GM21529 (cell line): ENCODE data around the gene NUP42.
A peak's percentile ranks its signal among the peaks of the same experiment; 100 is the strongest.
"Not testable (repeated sequence)": the region's sequence is repeated elsewhere in the genome, so short reads cannot be mapped to it uniquely, and the experiment has no call there.

Experiments used
- ATAC-seq: cut with Tn5 transposase; IDR thresholded peaks from one replicate; pipeline ENCODE4 v1.9.1; 2021; ENCODE audit not compliant: unreplicated experiment

The NUP42 gene

DNA sequence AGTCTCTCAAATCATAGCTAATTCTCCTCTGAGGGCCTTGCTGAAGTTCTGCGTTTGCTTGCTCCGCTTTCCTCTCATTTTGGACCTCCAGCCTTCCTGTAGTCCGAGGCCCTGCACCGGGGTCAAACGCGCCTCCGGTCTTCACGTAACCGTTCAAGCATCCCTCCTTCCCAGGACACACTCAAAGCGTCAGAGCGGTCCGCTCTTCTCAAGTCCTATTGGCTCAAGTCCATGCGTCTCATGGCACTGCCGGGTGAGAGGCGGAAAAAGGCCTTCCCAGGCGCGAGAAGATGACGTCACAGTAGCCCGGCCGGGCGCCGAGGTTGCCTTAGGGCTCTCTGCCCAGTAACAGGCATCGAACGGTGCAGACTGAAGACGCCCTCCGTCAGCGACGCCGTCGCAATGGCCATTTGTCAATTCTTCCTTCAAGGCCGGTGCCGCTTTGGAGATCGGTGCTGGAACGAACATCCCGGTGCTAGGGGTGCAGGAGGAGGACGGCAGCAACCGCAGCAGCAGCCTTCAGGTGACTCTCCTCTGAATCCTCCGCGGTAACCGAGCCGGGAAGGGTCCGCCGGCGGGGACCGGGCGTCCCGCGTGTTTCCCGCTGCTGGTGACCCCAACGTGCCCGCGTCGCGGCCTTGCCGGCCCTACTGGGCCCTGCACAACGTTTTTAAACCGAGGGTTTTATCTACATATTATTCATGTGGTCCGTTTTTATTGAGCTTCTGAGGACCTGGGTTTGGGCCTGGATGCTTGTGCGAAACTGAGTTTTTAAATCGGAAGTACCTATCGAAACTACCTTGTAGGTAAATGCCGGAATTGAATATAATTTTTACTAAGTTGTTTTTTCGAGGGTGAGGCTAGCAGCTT is at the start of gene NUP42:
Gene NUP42, plus strand, starts transcription at position 365 of the 870 bp plus-strand sequence. Its CDS starts 38 bp downstream, at position 403.
- ATAC-seq: peak; percentile 97

GRCh38 chr7:23133797-23134196 is 48.1 kb upstream of the NUP42 start:
- no peak for ATAC-seq

DNA sequence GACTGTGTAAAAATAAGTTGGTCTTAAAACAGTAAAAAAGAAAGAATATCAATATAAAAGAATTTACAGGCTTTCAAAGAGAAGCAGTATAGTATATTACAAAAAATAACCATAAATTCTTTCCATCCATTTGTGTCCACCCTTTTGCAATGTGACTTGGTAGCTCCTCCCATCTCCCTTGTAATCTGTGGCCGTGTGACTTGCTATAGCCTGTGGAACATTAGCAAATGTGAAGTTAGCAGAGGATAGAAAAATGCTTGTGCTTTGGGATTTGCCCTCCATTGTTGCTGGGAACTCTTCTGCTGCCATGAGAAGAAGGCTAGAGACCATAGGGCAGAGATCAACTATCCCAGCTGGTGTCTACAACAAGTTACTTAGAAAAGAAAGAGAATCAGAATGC is 46.1 kb upstream of the NUP42 start:
- ATAC-seq: no peak

DNA sequence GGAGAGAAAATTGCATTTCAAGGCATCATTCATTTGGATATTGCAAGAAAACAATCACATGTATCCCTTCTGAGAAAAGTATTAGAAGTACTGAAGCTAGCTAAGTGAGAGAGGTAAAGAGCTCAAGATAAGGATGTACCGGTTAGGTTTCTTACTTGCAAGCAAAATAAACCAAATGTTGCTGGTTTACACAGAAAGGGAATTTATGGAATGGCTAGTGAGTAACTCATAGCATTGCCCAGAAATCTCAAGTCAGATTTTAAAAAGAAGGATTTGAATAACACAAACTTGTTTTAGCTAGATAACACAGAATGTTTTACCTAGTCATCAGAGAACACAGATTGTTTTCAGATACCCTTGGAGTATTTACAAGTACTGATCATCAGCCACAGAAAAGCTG is 45.6 kb upstream of the NUP42 start:
- ATAC-seq: no peak

GRCh38 chr7:23157679-23158078 is 24.2 kb upstream of the NUP42 start:
- ATAC-seq: no peak

DNA sequence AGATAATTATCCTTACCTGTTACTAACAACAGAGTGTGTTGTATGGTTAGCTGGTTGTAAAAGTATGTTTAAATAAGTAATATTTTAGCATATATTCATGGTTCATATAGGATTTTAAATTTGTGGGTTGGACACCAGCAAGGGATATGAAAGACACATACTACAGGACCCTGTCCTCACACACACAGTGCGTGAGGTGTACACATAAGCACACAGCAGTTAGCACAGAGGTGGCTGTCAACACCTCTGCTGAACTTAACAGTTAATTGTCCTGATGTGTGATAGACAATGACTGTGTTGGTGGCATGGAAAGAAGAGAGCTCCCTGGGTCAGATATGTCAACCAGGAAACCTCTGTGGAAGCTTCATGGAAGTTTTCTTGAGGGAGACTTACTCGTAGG is 23.3 kb upstream of the NUP42 start:
- no peak for ATAC-seq

DNA sequence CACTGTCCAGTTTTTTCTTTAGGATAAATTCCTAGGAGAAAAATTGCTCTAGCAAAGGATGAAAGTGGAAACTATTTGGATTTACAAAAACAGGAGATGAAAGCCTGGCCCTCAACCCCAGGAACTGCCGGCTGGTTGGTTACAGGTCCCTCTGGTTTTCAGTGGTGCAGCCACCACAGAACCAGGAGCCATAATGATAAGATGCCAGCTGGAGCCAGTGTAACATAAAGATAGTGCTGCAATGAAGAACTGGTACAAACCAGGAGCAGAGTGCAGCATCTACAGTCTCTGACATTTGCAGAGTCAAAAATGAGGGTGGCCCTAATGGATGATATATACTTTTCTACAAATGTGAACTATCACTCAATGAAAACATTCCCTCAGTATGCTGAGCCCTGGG is 20.4 kb upstream of the NUP42 start:
- ATAC-seq: no peak

- ATAC-seq: no peak
Measured at GRCh38 chr7:23164846-23165245, 17.0 kb upstream of the NUP42 start.

DNA sequence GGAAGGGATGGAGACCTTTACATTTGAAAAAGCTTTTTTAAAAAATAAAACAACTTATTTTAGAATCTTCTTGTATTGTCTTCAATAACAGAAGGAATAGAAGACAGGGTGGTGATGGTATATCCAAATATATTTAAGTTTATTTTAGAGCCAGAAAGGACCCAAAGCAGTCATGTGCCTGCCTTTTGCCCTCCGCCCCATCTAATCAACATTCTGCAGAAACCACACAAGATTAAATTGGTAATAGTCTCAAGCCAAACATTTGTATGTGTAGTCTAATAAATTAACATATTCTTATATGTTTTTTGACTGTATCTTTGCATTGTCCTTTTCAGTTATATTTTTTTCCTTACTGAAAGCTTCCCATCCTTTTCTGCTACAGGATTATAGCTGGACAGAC is 16.5 kb upstream of the NUP42 start:
- no peak for ATAC-seq

DNA sequence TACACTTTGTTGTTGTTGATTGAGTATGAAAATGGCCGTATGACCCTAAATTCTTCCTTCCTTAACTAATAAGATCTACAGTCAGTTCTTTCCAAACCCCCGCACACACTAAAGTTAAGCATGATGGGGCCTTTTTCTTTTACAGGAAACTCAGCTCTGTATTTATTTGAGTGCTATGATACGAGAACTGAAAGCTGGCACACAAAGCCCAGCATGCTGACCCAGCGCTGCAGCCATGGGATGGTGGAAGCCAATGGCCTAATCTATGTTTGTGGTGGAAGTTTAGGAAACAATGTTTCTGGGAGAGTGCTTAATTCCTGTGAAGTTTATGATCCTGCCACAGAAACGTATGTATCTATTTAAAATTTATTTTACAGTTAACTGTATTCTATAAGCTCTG is 14.2 kb upstream of the NUP42 start:
- ATAC-seq: no peak

DNA sequence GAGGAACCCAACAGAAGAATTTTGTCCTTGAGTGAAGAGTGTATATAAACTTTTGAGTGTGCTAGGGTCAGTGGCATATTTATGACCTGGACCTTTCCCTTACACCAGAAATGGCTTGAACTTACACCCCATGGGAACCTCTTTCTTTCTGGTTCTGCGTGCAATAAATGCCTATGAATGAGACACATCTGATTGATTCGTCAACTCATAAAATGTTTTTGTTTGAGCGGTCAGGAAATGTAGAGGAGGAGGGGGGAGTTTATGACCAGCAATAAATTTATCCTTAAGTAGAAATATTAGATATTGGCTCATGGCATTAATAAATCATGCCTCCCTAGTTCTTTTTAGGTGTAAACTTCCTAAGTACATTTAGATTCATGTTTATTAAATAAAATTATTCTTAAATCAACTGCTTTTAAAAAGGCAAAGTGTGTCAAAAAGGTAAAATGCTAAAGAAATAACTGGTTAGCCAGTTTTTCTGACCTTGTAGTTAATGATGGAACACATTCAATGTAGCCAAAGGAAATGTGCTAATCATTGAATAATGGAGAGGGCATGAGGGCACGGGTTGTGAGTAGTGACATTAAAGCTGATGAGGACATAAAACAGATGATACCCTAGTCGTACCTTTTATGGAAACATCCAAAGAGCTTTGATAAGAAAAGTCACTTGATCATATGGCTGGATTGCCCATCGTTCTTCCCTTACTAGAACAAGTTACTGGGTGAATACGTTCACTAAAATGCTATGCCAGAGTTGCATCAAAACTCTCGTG is 13.6 kb upstream of the NUP42 start:
- ATAC-seq: no peak

DNA sequence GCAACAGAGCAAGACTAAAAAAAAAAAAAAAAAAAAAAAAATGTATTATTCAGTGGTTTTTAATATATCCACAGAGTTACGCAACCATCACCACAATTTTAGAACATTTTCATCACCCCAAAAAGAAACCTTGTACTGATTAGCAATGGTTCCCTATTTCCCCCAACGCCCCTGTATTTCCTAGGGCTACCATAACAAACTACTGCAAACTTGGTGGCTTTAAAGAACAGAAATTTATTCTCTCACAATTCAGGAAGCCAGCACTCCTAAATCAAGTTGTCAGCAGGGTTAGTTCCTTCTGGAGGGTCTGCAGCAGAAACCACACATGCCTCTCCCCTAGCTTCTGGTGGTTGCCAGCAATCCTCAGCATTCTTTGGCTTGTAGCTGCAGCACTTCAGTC is 5.9 kb upstream of the NUP42 start:
- no peak for ATAC-seq

DNA sequence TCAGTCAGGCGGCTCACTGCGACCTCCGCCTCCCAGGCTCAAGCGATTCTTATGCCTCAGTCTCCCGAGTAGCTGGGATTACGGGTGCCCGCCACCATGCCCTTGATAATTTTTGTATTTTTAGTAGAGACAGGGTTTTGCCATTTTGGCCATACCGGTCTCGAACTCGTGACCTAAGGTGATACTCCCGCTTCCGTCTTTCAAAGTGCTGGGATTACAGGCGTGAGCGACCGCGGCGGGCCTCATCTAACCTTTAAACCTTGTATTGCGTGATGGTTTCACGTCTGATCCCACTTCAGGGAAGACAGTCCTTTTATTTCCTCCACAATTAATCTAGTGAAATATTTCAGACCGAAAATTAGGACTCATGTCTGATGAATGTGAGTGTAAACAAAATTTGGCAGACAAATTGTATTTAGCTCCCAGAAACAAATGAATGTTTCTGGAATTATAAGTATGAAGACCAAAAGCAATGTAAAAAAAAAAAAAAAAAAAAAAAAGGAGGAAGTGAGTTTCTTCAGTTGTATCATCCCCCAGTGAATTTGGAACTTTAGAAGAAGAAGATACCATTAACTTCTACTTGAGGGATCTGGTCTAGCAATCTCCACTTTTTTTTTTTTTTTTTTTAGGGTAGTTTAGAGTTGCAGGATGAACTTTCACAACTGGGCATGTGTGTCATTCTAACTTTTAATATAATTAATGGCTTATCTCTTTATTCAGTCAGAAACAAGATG is 1.6 kb downstream of the NUP42 start:
- no peak for ATAC-seq

DNA sequence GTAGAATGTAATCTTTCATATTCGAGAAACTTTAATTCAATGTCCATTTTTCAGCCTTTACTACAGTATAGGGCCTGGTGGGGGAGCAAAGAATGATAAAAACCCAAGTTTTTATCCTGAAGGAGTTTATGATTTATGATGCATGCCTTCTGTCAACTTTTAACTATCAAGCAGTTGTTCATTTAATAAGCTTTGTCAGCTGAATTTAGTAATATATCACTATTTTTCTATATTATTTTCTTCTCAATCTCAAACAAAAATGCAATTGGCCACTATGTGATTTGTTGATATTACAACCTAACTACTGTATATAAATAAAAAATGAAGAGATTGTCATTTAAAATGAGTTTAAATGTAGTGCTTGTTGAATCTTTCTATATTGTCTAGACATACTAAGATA is 2.4 kb downstream of the NUP42 start:
- no peak for ATAC-seq

DNA sequence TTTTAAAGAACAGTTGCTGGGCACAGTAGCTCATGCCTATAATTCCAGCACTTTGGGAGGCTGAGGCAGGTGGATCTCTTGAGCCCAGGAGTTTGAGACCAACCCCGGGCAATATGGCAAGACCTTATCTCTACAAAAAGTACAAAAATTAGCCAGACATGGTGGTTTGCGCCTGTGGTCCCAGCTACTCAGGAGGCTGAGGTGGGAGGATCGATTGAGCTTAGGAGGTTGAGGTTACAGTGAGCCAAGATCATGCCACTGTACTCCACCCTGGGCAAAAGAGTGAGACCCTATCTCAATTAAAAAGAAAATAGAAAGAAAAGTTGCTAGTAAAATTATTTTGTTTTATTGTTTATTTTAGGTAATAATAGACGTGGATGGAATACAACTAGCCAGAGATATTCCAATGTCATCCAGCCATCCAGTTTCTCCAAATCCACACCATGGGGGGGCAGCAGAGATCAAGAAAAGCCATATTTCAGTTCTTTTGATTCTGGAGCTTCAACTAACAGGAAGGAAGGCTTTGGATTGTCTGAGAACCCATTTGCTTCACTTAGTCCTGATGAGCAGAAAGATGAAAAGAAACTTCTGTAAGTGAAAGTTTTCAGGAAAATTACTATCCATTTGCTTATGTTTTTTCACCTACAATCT is 3.0 kb downstream of the NUP42 start:
- no peak for ATAC-seq

GRCh38 chr7:23185980-23186379 is 4.1 kb downstream of the NUP42 start:
- no peak for ATAC-seq

- no peak for ATAC-seq
Measured at GRCh38 chr7:23191022-23191421, 9.2 kb downstream of the NUP42 start.

- ATAC-seq: not testable (repeated sequence)
Measured at GRCh38 chr7:23193650-23194227, 11.9 kb downstream of the NUP42 start.

DNA sequence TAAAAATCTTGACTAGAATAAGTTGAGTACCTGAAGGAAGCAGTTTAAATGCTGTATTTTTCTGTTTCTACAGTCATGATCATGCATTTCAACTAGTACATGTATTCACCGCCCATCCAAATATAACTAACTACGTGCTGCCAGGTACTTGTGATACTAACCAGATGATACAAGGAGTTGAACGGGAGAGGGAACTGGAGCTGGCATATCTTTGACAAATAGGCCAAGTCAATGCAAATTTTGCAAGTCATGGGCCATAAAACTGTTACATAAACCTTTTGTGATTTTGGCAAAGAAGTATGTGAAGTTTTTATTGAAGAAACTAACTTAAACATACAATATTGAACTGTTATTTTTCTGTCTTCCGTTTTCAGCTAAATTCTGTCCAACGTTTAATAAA is 14.5 kb downstream of the NUP42 start:
- ATAC-seq: no peak

GRCh38 chr7:23197745-23198144 is 15.9 kb downstream of the NUP42 start:
- not testable (repeated sequence) for ATAC-seq

- no peak for ATAC-seq
Measured at GRCh38 chr7:23200331-23200730, 18.5 kb downstream of the NUP42 start.
